Right lobe of liver (tissue), 4 donors: ENCODE measurements around the gene DPYD.

Experiments
- POLR2A ChIP-seq: fragments of 450-650 bp; IDR thresholded peaks from one replicate; pipeline ENCODE4 v1.6.1; 2017; ENCODE audit warnings: antibody characterized with exemption, mild to moderate bottlenecking
- TF ChIP-seq, protein P1 (sequence below), 4 donors: fragments of 200-600 bp in 3 of 4; fragments of 450-650 bp in 1 of 4; IDR thresholded peaks; one replicate each; pipeline versions ENCODE4 v1.5.1 to v1.8.0; 2016 to 2022; ENCODE audit warnings: antibody characterized with exemption in 4 of 4, mild to moderate bottlenecking in 2 of 4
- donor health status: DM: no; HTN: no; CAD: no.
- donor health status: DM: no; HTN: no; CAD: no.
- donor health status: DM: no; HTN: yes; CAD: no.

DNA sequence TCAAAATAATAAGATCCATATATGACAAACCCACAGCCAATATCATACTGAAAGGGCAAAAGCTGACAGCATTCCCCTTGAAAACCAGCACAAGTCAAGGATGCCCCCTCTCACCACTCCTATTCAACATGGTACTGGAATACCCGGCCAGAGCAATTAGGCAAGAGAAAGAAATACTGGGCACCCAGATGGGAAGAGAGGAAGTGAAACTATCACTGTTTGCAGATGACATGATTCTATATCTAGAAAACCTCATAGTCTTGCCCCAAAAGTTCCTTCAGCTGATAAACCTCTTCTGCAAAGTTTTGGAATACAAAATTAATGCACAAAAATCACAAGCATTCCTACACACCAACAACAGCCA, 756.6 kb downstream of the DPYD start:
- TF ChIP-seq, protein P1, sequence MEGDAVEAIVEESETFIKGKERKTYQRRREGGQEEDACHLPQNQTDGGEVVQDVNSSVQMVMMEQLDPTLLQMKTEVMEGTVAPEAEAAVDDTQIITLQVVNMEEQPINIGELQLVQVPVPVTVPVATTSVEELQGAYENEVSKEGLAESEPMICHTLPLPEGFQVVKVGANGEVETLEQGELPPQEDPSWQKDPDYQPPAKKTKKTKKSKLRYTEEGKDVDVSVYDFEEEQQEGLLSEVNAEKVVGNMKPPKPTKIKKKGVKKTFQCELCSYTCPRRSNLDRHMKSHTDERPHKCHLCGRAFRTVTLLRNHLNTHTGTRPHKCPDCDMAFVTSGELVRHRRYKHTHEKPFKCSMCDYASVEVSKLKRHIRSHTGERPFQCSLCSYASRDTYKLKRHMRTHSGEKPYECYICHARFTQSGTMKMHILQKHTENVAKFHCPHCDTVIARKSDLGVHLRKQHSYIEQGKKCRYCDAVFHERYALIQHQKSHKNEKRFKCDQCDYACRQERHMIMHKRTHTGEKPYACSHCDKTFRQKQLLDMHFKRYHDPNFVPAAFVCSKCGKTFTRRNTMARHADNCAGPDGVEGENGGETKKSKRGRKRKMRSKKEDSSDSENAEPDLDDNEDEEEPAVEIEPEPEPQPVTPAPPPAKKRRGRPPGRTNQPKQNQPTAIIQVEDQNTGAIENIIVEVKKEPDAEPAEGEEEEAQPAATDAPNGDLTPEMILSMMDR (IDR thresholded peaks at IDR 0.05): no peak
- no peak for TF ChIP-seq POLR2A
